Activated naive CD4-positive, alpha-beta T cell treated with anti-CD3 and anti-CD28 coated beads, Interleukin-2, amount 50 U/mL, for 16 hours (primary cell): ENCODE data around the gene DPP6.

ENCODE experiments used
- DNase-seq: peaks from one replicate; pipeline ENCODE4 v3.0.0-alpha.2; 2020

The DPP6 gene

DNA sequence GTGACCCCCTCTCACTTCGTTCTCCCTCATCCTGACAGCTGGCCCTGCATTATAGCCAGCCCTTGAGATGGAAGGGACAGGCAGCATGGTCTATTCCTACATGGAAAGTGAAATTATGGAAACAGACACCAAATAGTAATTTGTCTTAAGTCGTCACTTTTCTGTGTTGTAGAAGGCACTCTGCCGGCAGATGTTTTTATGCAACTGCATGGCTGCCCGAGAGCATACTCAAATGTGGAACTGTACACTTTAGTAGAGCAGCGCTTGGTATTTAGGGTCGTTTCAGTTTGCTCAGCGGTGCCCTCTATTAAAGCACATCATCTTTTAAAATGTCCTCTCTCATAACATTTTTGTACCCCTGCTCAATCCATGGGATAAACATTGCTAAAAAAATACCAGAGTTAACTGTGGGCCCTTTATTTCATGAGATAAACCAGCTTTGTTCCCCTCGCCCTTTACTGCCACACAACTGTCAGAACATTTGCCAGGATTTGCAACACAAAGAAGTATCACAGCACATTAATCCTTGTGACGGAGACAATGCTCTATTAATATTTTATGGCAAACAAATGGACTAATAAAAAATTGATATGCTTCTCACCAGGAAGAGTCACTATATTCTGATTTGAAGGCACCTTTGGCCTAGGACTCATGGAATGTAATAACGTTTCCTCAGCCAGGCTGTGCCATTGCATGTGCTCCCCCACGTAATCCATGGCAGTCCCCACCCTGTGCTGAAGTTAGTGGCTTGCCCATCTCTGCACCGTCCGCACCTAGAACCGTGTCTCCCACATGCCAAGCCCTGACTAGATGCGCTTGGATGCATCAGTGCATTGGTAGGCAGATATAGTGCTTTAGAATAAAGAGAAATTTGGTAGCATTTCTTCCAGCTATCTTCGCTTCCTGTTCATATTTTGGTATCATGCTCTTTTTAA, 729.4 kb downstream of the DPP6 start:
- no peak for DNase-seq

DNA sequence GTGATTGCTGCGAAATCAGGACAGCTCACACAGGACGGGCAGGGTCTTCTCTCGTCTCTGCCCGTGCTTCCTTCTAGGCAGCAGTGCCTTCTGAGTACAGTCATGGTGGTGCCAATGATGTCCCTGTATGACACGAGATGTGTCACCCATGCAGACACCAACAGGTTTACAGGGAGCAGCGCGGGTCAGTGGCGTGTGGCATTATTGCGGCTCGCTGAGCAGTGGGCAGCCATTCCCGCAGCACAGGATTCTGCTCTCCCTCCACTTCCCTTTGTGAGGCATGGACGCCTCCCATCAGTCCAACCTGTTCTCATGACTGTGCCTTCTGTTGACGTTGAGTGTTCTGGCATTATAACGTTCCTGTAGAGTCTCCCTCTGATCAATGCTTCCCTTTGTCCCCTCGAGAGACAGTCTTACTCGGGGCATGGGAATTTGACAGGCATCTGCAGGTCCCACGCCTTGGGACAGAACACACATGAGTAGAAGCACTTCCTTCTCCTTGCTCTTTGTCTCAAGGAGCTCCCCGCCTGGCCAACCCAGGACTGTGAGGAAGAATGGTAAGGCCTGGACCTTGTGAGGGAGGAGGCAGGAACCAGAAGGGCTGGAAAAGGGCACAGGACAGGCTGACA, 731.2 kb downstream of the DPP6 start:
- no peak for DNase-seq

- DNase-seq = no peak
Observed at GRCh38 chr7:154785898-154786297, 733.7 kb downstream of the DPP6 start.

- no peak for DNase-seq
Observed at GRCh38 chr7:154789404-154789803, 737.2 kb downstream of the DPP6 start.

DNA sequence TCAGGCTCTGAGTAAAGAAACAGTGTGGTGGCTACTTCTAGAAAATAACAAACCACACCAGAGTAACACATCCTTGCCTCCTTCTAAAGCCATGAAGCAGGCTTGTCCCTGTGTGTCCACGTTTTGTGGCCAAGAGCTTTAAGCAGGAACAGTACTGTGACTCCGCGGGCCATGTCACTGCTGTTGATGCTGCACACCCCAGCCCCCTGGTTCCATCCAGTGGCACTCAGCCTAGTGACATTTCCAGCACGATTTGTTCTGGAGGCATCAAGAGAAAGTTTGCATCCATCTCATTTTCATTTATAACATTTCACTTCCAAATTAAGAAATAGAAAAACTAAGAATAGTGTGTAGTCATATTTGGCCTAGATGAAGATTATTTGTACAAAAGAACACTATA, 739.4 kb downstream of the DPP6 start:
- DNase-seq = no peak

GRCh38 chr7:154792436-154793055, 740.3 kb downstream of the DPP6 start:
- no peak for DNase-seq

GRCh38 chr7:154794147-154794780, 742.1 kb downstream of the DPP6 start:
- no peak for DNase-seq

DNA sequence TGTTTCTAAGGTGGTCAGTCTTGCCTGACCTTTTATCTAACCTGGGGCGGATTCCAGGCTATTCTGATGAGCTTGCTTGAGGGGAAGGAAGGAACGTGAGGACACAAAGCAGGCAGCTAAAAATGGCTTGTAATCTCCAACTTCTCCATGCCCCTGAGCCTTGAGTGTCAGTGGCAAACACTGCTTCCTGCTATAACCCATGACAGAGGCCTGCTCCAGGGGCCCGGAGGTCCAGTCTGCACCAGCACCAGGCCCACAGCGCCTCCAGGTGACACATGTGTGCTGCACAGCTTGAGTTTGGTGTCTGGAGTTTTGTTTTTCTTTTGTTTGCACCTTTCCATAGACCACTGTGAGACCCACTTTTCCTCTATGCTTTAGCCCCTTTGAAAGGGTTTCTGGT, 742.8 kb downstream of the DPP6 start:
- DNase-seq = no peak

- no peak for DNase-seq
Observed at GRCh38 chr7:154795437-154795836, 743.2 kb downstream of the DPP6 start.

GRCh38 chr7:154804449-154804848, 752.3 kb downstream of the DPP6 start:
- no peak for DNase-seq

DNA sequence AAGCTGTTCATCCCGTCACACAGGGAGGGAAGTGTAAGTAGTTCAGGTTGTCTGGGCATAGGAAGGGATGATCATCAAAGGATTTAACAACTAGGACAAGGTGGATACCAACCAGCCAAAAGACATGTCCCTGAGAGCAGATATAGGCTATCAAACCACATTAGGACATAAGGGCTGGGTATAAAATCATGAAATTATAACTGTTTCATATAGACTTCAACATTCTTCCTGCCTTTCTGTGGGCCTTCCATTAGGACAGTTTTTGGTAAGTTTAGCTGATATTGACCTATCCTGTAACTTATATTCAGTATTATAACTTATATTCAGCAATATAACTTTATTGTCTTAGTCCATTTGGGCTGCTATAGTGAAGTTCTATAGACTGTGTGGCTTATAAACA, 759.8 kb downstream of the DPP6 start:
- DNase-seq = no peak

DNA sequence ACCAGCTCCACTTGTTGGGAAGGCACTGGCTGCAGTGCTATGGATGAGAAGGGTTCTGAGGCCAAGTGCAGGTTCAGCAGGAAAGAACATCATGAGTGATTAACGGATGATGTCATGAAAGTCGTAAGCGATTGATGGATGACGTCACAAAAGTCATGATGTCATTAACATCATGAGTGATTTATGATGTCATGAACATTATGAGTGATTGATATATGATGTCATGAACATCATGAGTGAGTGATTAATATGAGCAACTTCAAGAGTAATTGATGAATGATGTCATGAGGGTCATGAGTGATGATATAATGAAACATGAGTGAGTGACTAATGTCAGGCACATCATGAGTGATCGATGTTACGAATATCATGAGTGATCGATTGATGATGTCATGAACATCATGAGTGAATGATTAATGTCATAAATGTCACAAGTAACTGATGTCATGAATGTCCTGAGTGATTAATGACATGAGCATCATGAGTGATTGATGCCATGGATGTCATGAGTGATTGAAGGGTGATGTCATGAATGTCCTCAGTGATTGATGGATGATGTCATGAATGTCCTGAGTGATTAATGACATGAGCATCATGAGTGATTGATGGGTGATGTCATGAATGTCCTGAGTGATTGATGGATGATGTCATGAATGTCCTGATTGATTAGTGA, 765.2 kb downstream of the DPP6 start:
- DNase-seq = no peak

GRCh38 chr7:154827007-154827406, 774.8 kb downstream of the DPP6 start:
- no peak for DNase-seq

DNA sequence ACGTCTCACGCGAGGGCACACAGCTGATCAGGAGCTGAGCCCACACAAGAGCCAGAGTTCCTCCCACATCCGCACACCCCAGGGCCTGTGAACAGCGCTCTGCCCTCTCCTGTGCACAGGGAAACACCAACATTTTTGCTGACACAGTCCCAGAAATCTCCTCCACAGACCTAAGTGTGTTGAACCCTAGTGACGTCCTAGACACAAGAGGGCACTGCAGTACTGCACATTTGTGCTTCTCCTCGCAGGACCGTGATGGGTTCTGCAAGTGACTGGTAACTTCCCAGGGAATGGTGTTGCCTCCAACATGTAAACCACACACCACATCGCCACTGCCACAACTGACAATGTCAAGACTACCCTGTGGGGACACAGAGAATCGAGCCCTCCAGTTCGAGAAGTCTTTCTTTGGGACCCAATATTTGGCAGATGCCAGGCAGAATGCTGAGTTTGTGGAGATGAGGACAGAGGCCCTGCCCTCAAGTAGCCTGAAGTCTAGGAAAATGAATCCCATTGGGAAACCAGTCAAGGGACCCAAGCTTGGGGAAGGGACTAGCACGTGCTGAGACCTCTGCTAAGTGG, 780.5 kb downstream of the DPP6 start:
- DNase-seq = no peak

GRCh38 chr7:154836021-154836448, 783.8 kb downstream of the DPP6 start:
- DNase-seq = no peak

GRCh38 chr7:154837087-154837486, 784.9 kb downstream of the DPP6 start:
- DNase-seq = no peak

DNA sequence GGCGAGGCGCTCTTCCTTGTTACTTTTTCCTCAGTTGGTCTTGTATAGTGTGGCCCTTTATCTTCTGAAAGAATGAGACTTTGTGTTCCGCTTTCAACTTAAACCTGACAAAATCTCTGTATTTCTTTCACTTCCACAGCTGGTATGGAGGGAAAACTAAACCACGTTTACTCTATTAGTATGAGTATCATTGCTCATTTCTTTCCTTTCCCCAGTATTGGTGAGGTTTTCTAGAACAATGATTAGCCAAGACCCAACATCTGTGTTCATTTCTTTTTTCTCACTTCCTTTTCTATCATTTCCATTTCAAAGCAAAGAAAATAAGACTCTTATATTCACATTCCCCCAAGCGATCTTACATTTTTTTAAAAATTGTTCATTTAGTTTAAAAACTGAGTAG, 785.4 kb downstream of the DPP6 start:
- no peak for DNase-seq

DNA sequence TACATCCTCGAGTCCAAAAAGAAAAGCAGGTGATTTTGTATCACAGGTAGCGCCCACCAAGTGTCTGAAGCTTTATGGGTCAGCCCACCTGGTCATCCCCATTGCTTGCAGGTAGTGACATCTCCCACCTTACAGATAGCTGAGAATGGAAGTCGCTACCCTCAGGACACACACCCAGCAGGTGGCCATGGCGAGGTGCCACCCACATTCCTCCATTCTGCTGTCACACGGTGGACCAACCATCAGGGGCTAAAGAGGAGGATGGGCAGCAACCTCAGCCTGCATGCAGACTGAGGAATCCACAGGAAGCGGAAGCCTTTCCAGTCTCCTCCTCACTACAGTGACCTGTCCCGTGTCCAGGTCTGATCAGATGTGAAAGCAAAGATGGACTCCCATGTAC, 787.9 kb downstream of the DPP6 start:
- no peak for DNase-seq

DNA sequence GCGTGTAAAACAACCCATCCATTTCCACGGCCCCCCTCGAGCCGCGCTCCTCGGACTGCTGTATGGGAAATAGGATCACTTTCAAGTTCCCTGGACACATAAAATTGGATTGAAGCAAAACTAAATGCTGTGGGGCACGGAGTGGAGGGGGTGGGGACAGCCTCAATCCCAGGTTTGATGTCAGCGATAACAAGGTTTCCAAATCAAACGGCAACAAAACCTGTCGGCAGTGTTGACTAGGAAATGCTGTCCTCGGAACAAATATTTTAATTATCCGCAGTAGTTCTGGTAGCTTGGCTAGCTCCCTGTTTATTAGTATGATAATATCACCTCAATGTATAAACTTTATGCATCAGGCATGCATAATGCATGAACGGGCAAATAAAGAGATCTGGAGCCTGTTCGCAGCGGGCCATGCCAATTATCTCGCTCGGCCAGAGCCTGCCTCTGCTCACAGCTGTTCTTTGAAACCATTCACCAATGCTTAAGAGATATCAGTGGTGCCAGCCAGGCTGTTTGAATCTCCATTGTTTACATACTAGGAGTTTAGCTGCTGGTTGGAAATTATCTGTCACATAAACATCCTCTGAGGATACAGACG, 789.6 kb downstream of the DPP6 start:
- DNase-seq = no peak

DNA sequence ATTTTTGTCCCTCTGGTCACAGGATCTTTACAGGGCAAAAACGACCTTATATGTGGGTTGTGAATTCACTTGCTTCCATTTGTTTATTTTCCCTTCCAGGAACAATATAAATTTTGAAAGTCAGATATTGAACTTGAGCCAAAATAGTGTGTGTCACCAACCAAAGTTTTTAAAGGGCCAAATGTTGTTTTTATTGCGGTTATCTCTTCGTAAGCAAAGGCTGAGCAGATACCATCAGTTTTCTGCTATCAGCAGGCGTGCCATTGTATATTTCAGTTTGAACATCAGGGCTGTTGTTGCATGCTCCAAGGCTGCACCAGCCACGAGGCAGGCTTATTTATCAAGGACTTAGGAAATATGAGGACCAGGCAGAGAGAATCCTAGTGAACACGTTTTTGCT, 790.4 kb downstream of the DPP6 start:
- DNase-seq = no peak

DNA sequence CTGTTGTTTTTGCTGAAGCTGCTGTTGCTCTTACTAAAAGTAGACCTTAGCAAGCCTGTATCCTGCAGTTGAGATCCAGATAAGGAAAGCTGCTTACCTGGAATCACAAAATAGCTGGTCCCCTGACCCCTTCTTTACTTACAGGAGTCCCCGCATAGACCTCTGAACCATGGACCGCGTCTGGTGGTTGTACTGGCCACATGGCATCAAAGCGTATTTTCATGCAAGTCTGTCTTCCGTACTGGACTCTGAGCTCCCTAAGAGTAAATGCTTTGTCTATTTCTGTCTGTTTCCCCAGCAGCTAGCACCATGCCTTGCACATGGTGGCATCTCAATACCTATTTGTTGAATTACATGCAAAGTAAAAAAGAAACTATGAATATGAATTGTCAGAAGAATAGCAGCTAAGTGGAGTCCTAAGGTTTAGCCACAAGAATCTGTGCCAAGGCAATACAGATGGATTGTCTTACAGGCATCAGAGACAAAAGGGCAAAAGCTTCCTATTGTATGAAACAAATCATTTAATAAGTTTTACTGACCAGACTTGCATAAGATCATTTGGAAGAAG, 791.6 kb downstream of the DPP6 start:
- no peak for DNase-seq

DNA sequence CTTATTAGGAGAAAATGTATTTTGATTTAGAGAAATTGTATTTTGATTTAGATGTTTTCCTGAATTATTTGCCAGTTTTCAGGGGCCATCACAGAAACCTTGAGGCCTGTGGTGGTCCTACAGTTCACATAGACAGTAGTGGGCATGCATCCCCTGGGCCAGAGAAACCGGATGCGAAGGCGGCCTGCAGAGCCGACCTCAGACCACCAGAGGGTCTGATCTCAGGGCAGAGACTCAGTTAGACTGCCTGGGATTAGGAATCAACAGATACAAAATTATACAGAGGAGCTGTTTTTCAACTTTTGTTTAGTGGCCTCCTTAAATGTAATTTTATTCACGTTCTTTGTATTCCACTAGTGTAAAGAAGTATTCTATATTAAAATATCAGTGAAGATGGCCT, 792.3 kb downstream of the DPP6 start:
- DNase-seq = no peak
